Activated CD8-positive, alpha-beta memory T cell treated with anti-CD3 and anti-CD28 coated beads, Interleukin-2, amount 10 ng/mL, durations not matched to agents 7 days and 5 days (primary cell): ENCODE measurements around the gene ADRA2C. TPM values are rescaled to one million over a fixed set of nuclear protein-coding genes. Genes with fewer than 3 reads are reported as not detected.

Experiments used
- ATAC-seq: fragments of 150-1000 bp; cut with Tn5 transposase; one replicate; pipeline ENCODE4 v1.10.0; 2021; ENCODE audit warnings: moderate library complexity
- CTCF ChIA-PET: fragments of 350-600 bp; sonication (Branson Sonifier 250); formaldehyde crosslinking; loops from one replicate; lab custom pipeline; 2021; ENCODE audit warnings: antibody characterized with exemption; lab: Charles Lee
- DNase-seq: peaks from one replicate; pipeline ENCODE4 v3.0.0-alpha.2; 2020
- H3K27ac Mint-ChIP-seq: one replicate; pipeline ENCODE4 v1.8.0; 2021; ENCODE audit warnings: mild to moderate bottlenecking, mixed read lengths
- H3K27me3 Mint-ChIP-seq: one replicate; pipeline ENCODE4 v1.8.0; 2021; ENCODE audit warnings: mixed read lengths
- H3K36me3 Mint-ChIP-seq: one replicate; pipeline ENCODE4 v1.8.0; 2021; ENCODE audit warnings: mild to moderate bottlenecking, mixed read lengths
- H3K4me1 Mint-ChIP-seq: one replicate; pipeline ENCODE4 v1.8.0; 2021; ENCODE audit warnings: mixed read lengths
- H3K4me3 Mint-ChIP-seq: one replicate; pipeline ENCODE4 v1.8.0; 2021; ENCODE audit warnings: mild to moderate bottlenecking, moderate library complexity, mixed read lengths
- H3K9me3 Mint-ChIP-seq: one replicate; pipeline ENCODE4 v1.8.0; 2022; ENCODE audit warnings: low read depth, mixed read lengths
- total RNA-seq, 2 experiments: library from RNA; stranded (reverse); gene quantifications; one replicate each; pipeline ENCODE4 v1.2.3, GENCODE V29; 2021

ADRA2C gene
- total RNA-seq, 2 experiments from 2014 or later = not detected

GRCh38 chr4:3791256-3791655 is 25.1 kb downstream of the ADRA2C start:
- H3K4me1 Mint-ChIP-seq = no peaks in the 10 kb centered on the region
- H3K9me3 Mint-ChIP-seq = peaks cover 2% of the 10 kb centered on the region
- no peak overlapping the region for H3K27ac Mint-ChIP-seq
- DNase-seq (no peak), ATAC-seq (no peak)
- H3K27me3 Mint-ChIP-seq = no peaks in the 10 kb centered on the region
- no peaks in the 10 kb centered on the region for H3K36me3 Mint-ChIP-seq
- no peak overlapping the region for H3K4me3 Mint-ChIP-seq
- CTCF ChIA-PET = no interaction called here

GRCh38 chr4:3791910-3792542 is 25.8 kb downstream of the ADRA2C start:
- Mint-ChIP-seq H3K9me3 (peaks cover 2% of the 10 kb centered on the region), H3K36me3 (no peaks in the 10 kb centered on the region), H3K4me3 (no peak overlapping the region), H3K27ac (no peak overlapping the region), H3K27me3 (no peaks in the 10 kb centered on the region), H3K4me1 (no peaks in the 10 kb centered on the region)
- CTCF ChIA-PET = no interaction called here
- DNase-seq (peak; percentile 51), ATAC-seq (no peak)

DNA sequence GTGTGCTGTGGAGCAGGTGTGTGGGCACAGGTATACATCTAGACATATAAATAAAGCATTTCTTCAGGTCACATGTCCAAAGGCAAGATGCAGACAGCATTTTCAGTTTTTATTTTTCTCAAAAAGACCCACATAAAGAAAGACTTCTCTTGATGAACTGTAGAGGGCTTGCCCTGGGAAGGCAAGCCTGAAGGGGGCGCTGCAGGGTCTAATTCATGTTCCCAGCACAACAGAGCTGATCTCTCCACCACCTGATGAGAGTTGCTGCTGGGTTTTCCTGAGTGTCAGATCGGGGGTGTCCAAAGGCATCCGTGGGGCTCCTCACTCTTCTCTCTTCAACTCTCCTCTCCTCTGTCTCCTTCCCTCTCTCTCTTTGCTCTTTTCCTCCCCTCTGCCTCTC is 26.6 kb downstream of the ADRA2C start:
- ATAC-seq = no peak
- no peak overlapping the region for H3K4me3 Mint-ChIP-seq

DNA sequence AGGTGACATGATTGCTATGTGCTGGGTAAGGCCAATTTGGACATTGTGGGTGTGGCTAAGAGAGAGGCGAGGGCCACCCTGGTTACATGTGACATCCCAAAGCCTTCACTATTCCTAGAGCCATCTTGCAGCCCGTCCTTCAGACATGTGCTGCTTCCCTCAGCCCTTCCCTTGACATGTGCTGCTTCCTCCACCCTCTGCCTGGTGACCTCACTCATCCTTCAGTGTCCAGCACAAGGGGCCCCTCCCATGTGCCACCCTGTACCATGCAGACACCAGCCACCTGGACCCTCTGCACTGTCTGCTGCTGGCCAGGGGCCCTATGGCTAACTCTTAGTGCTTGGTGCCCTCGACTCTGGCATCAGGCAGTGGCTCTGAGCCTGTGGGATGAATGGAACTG is 27.4 kb downstream of the ADRA2C start:
- Mint-ChIP-seq H3K4me3 (no peak overlapping the region), H3K4me1 (no peaks in the 10 kb centered on the region)

More for the DNA sequence above, 26.6 kb downstream of the ADRA2C start:
- H3K36me3 Mint-ChIP-seq = no peaks in the 10 kb centered on the region
- CTCF ChIA-PET = no interaction called here
- peaks cover 2% of the 10 kb centered on the region for H3K9me3 Mint-ChIP-seq
- no peak overlapping the region for H3K27ac Mint-ChIP-seq
- no peak for DNase-seq
- H3K4me1 Mint-ChIP-seq = no peaks in the 10 kb centered on the region
- no peaks in the 10 kb centered on the region for H3K27me3 Mint-ChIP-seq

DNA sequence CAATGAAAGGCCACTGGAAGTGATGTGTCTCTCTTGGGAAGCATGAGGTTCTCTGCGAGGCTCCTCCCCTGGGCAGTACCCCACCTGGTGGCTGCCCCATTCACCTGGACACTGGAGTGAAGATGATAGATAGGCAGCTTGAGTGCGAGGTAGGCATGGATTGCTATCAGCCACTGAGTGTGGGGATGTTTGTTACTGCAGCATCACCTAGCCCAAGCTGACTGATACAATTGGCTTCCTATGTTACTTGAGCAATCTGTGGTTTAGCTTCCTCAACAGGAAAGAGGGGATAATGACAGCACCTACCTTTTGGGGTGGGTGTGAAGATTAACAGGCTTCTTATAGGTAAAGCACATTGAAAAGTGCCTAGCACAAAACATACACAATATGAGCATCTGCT is 30.8 kb downstream of the ADRA2C start:
- ATAC-seq (no peak), DNase-seq (no peak)
- Mint-ChIP-seq H3K4me1 (no peaks in the 10 kb centered on the region), H3K4me3 (no peak overlapping the region), H3K27ac (no peak overlapping the region), H3K36me3 (no peaks in the 10 kb centered on the region), H3K9me3 (peaks cover 2% of the 10 kb centered on the region), H3K27me3 (no peaks in the 10 kb centered on the region)
- CTCF ChIA-PET = no interaction called here

More for the DNA sequence above, 27.4 kb downstream of the ADRA2C start:
- Mint-ChIP-seq H3K36me3 (no peaks in the 10 kb centered on the region), H3K27me3 (no peaks in the 10 kb centered on the region), H3K27ac (no peak overlapping the region), H3K9me3 (peaks cover 2% of the 10 kb centered on the region)
- CTCF ChIA-PET = no interaction called here
- ATAC-seq (no peak), DNase-seq (no peak)

GRCh38 chr4:3797831-3798790 is 31.9 kb downstream of the ADRA2C start:
- Mint-ChIP-seq H3K27ac (no peak overlapping the region), H3K4me3 (no peak overlapping the region), H3K27me3 (no peaks in the 10 kb centered on the region), H3K9me3 (peaks cover 2% of the 10 kb centered on the region), H3K36me3 (no peaks in the 10 kb centered on the region), H3K4me1 (no peaks in the 10 kb centered on the region)
- DNase-seq (no peak), ATAC-seq (no peak)
- CTCF ChIA-PET = no interaction called here

- no peak for DNase-seq
- Mint-ChIP-seq H3K9me3 (peaks cover 2% of the 10 kb centered on the region), H3K4me3 (no peak overlapping the region), H3K36me3 (no peaks in the 10 kb centered on the region), H3K27ac (no peak overlapping the region), H3K27me3 (no peaks in the 10 kb centered on the region), H3K4me1 (no peaks in the 10 kb centered on the region)
- ATAC-seq = no peak
- CTCF ChIA-PET = no interaction called here
Measured at GRCh38 chr4:3799496-3799895, 33.3 kb downstream of the ADRA2C start.

DNA sequence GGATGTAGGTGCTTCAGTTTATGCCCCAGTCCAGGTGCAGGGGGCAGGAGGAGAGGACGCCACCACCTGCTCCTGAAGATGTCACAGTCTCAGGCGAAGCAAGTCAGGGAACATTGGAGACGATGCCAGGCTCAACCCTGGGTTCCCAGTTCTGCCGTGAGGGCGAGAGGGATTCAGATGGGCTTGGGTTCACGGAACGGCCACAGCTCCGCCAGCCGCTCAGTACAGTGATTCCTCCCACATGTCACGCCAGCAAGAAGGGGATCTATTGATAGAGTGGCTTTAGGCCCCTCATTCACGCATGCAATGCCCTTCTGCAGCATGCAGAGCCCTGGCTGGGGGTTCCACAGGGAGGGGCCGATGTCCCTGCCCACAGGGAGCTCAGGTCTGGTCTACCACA is 34.2 kb downstream of the ADRA2C start:
- Mint-ChIP-seq H3K4me3 (no peak overlapping the region), H3K27ac (no peak overlapping the region), H3K36me3 (no peaks in the 10 kb centered on the region), H3K27me3 (no peaks in the 10 kb centered on the region), H3K9me3 (no peaks in the 10 kb centered on the region), H3K4me1 (no peaks in the 10 kb centered on the region)
- CTCF ChIA-PET = no interaction called here
- DNase-seq = no peak
- ATAC-seq = no peak

- no peak for ATAC-seq
- H3K9me3 Mint-ChIP-seq = no peaks in the 10 kb centered on the region
- H3K27me3 Mint-ChIP-seq = no peaks in the 10 kb centered on the region
- H3K27ac Mint-ChIP-seq = no peak overlapping the region
- CTCF ChIA-PET = no interaction called here
- H3K4me3 Mint-ChIP-seq = no peak overlapping the region
- H3K4me1 Mint-ChIP-seq = no peaks in the 10 kb centered on the region
- no peaks in the 10 kb centered on the region for H3K36me3 Mint-ChIP-seq
- DNase-seq = no peak
Measured at GRCh38 chr4:3801521-3801920, 35.3 kb downstream of the ADRA2C start.

GRCh38 chr4:3801931-3802550 is 35.9 kb downstream of the ADRA2C start:
- Mint-ChIP-seq H3K27ac (no peak overlapping the region), H3K4me3 (no peak overlapping the region), H3K36me3 (no peaks in the 10 kb centered on the region), H3K27me3 (no peaks in the 10 kb centered on the region), H3K4me1 (no peaks in the 10 kb centered on the region), H3K9me3 (no peaks in the 10 kb centered on the region)
- CTCF ChIA-PET = no interaction called here
- ATAC-seq = no peak
- DNase-seq = no peak

DNA sequence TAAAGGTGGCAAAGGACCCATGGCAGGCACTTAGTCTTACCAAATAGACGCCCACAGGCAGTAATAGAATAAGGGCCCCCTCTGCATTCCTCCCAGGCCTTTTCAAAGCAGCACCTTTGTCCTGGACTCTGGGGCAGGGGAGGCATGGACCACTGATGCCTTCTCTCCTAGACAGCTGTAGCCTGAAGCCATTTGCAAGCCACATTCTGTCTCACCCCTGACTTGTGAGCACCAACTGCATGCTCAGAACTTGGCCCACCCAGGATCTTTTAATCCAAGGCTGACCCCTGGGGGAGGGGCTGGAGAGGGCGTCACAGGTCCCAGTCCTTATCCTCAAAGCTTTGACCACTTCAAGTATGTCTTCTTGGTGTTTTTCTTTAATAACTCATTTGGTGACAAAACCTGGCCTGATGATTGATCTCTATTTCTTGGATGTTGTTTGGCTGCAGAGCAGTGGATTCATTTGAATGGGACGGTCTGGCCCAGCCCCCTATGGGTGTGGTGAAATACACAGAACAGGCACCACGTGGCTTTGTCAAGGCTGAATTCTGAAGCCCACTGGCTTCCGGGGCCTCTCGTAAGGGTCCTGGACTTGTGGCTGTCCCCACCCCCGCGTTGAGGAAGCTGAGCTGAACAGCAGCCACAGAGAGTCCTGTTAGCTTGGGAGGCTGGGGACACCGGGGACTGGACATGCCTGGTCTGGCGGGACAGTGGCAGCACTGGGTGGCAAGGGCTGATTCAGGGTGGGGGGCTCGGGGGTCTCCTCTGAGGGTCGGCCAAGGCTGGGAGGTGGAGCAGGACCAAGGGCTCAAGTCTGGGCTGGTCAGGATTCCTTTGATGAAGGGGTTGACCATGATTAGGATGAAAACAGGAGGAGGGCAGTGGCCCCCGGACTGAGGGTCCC is 36.6 kb downstream of the ADRA2C start:
- ATAC-seq = no peak

GRCh38 chr4:3803475-3803847 is 37.3 kb downstream of the ADRA2C start:
- H3K9me3 Mint-ChIP-seq = no peaks in the 10 kb centered on the region
- H3K4me3 Mint-ChIP-seq = no peak overlapping the region
- H3K27me3 Mint-ChIP-seq = peaks cover 9% of the 10 kb centered on the region
- H3K27ac Mint-ChIP-seq = no peak overlapping the region
- ATAC-seq (no peak), DNase-seq (no peak)
- H3K4me1 Mint-ChIP-seq = no peaks in the 10 kb centered on the region
- CTCF ChIA-PET = no interaction called here
- H3K36me3 Mint-ChIP-seq = no peaks in the 10 kb centered on the region

More for the DNA sequence above, 36.6 kb downstream of the ADRA2C start:
- Mint-ChIP-seq H3K27ac (no peak overlapping the region), H3K9me3 (no peaks in the 10 kb centered on the region), H3K4me1 (no peaks in the 10 kb centered on the region), H3K36me3 (no peaks in the 10 kb centered on the region), H3K4me3 (no peak overlapping the region), H3K27me3 (peaks cover 5% of the 10 kb centered on the region)
- CTCF ChIA-PET = no interaction called here
- no peak for DNase-seq

GRCh38 chr4:3803946-3804345 is 37.8 kb downstream of the ADRA2C start:
- no peak overlapping the region for H3K4me3 Mint-ChIP-seq
- no peaks in the 10 kb centered on the region for H3K36me3 Mint-ChIP-seq
- no peaks in the 10 kb centered on the region for H3K9me3 Mint-ChIP-seq
- no peak for ATAC-seq
- DNase-seq = no peak
- no peak overlapping the region for H3K27ac Mint-ChIP-seq
- peaks cover 9% of the 10 kb centered on the region for H3K27me3 Mint-ChIP-seq
- CTCF ChIA-PET = no interaction called here
- H3K4me1 Mint-ChIP-seq = no peaks in the 10 kb centered on the region
